Measurements from ENCODE around the gene LMF1.

The LMF1 gene

GRCh38 chr16:986411-986810 lies 15.6 kb upstream of the LMF1 start:
- in situ Hi-C loops (cut with MboI; ENCODE audit: low sequenced_read_pairs): no loop called here

GRCh38 chr16:985646-986400 lies 15.0 kb upstream of the LMF1 start:
- in situ Hi-C loops (cut with MboI; ENCODE audit: low sequenced_read_pairs): no loop called here

GRCh38 chr16:984736-985636 lies 14.2 kb upstream of the LMF1 start:
- in situ Hi-C loops (cut with MboI; ENCODE audit: low sequenced_read_pairs): no loop called here

- in situ Hi-C loops (cut with MboI; ENCODE audit: low sequenced_read_pairs): no loop called here
Observed at GRCh38 chr16:984121-984694, 13.4 kb upstream of the LMF1 start.

GRCh38 chr16:983044-984030 lies 12.6 kb upstream of the LMF1 start:
- in situ Hi-C loops (cut with MboI; ENCODE audit: low sequenced_read_pairs): no loop called here

- in situ Hi-C loops (cut with MboI; ENCODE audit: low sequenced_read_pairs): no loop called here
Observed at GRCh38 chr16:982145-983043, 11.6 kb upstream of the LMF1 start.

- in situ Hi-C loops (cut with MboI; ENCODE audit: low sequenced_read_pairs): no loop called here
Observed at GRCh38 chr16:981695-982144, 10.9 kb upstream of the LMF1 start, which contains the start of gene SOX8. Gene SOX8, plus strand, starts transcription at chr16:981770. Its CDS starts 153 bp downstream, at chr16:981923.

- in situ Hi-C loops (cut with MboI; ENCODE audit: low sequenced_read_pairs): no loop called here
Observed at GRCh38 chr16:980595-980854, 9.7 kb upstream of the LMF1 start.

- in situ Hi-C loops (cut with MboI; ENCODE audit: low sequenced_read_pairs): no loop called here
Observed at GRCh38 chr16:979859-980594, 9.2 kb upstream of the LMF1 start.

- in situ Hi-C loops (cut with MboI; ENCODE audit: low sequenced_read_pairs): no loop called here
Observed at GRCh38 chr16:979147-979546, 8.4 kb upstream of the LMF1 start.

- in situ Hi-C loops (cut with MboI; ENCODE audit: low sequenced_read_pairs): no loop called here
Observed at GRCh38 chr16:978403-978802, 7.6 kb upstream of the LMF1 start.

GRCh38 chr16:977896-978295 lies 7.1 kb upstream of the LMF1 start:
- in situ Hi-C loops (cut with MboI; ENCODE audit: low sequenced_read_pairs): no loop called here

GRCh38 chr16:977081-977701 lies 6.4 kb upstream of the LMF1 start:
- in situ Hi-C loops (cut with MboI; ENCODE audit: low sequenced_read_pairs): no loop called here

- in situ Hi-C loops (cut with MboI; ENCODE audit: low sequenced_read_pairs): no loop called here
Observed at GRCh38 chr16:976389-976931, 5.7 kb upstream of the LMF1 start.

- in situ Hi-C loops (cut with MboI; ENCODE audit: low sequenced_read_pairs): no loop called here
Observed at GRCh38 chr16:975291-975690, 4.5 kb upstream of the LMF1 start.

GRCh38 chr16:974611-975261 lies 4.0 kb upstream of the LMF1 start:
- in situ Hi-C loops (cut with MboI; ENCODE audit: low sequenced_read_pairs): no loop called here

GRCh38 chr16:974001-974601 lies 3.3 kb upstream of the LMF1 start:
- in situ Hi-C loops (cut with MboI; ENCODE audit: low sequenced_read_pairs): no loop called here

Data from HL-60/S4 treated with retinoic acid at 250 ng/mL for 4 days and 3 days (cell line).